NCI-H1436 treated with DMSO at 0.1 percent for 48 hours (cell line): Measurements from ENCODE around the gene COA8.

Experiments used
- DNase-seq: peaks from one replicate; lab custom pipeline; 2025; lab: John Stamatoyannopoulos, UW

Gene COA8, protein sequence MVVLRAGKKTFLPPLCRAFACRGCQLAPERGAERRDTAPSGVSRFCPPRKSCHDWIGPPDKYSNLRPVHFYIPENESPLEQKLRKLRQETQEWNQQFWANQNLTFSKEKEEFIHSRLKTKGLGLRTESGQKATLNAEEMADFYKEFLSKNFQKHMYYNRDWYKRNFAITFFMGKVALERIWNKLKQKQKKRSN

DNA sequence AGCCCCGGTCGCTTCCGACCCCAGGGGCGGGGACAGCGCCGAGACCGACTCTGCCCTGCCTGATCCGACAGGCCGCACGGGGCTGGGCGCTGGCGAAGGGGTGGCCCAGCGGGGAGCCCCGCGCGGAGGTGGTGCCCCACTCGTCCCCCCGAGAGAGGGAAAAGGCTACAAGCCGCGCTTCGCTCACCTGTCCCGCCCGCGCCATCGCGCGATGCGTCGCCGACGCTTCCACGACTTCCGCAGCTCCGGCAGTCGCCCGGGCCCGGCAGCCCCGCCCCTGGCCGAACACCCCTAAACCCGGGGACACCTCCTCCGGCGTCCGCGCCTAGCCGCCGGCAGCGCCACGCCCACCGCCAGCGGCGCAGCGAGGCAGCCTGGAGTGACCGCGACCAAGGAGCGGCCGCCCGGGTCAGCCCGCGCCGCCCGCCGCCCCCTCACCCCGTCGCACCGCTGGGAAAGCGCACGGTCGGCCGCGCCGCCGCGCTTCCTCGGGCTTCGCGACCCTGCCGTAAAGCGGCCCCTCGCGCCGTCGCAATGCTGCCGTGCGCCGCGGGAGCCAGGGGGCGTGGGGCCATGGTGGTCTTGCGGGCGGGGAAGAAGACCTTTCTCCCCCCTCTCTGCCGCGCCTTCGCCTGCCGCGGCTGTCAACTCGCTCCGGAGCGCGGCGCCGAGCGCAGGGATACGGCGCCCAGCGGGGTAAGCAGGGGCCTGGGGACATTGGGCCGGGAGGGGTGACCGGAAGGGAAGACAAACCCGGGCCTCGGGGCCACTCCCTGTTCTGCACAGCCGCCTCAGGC, at the start of gene COA8, which contains the start of gene BAG5:
COA8 (plus strand) TSS at position 532 of the 797 bp plus-strand sequence; CDS start at position 574, 42 bp downstream.
BAG5 (minus strand) TSS at position 229 of the 797 bp plus-strand sequence. CDS start 1,493 bp downstream, outside the sequence.
- DNase-seq, result no peak

DNA sequence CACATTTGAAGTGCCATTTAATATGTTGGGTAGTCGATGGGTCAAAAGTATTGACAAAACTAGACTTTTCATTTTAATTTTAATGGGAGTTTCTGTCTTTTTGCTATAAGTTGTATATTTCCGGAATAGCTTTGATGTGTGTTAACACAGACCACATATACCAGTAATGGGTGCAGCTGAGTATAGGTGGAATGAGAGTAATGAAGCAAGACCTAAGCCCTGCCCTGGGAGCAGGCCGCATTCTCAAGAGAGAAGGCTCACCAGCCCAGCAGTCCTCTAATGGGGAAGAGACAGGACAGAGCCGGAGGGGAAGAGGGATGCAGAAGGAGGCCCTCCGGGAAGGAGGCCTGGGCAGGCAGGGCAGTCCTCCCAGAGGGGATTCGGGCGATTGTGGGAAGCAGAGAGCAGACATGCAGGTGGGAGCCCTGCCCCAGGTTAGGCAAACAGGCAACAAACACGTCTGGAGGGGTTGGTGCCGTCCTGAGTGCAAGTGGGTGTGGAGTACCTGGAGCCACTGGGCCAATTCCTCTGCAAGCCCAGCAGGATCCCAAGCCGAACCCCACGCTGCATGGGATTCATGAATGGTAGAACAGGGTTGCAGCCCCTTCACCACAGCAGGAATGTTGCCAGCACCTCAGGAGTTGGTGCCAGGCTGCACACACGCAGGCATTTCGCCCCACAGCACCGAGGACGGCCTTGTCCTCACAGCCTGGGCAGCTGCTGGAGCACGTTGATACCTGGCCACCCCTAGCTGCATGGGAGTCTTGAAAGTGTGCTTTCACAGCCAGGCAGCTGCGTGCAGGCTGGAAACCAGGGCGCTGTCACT, 48.0 kb upstream of the COA8 start:
- DNase-seq, result no peak

DNA sequence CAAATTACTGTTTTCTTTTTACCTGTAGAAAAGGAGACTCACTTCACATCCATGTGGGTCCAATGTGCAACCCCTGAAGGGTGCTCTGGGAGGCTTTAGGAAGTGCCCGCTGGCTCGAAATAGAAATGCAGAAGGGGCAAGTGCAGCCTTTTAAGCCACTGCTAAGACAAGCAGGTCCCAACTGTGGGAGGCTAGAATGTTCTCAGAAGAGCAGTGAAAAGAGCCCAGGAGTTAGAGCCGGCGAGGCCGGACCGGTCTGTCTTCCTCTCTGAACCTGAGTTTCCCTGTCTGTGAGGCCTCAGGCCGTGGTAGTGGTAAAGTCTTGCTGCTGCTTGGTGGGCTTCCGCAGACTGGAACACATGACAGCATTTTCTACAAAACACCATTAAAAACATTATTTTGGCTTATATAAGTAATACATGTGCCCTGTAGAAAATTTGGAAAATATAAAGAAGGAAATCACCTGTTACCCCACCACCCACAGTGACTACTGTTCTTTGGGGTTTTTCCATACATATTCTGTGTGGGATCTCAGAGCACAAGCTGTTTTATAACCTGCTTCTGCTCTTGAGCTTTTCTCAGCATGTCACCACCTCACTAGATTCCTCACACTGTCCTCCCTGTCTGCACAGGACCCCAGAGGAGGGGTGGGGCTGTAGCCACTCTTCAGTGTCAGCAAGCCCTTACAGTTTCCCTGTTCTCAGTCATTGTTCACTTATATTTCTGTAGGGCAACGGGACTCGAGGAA, 46.2 kb upstream of the COA8 start:
- no peak for DNase-seq

DNA sequence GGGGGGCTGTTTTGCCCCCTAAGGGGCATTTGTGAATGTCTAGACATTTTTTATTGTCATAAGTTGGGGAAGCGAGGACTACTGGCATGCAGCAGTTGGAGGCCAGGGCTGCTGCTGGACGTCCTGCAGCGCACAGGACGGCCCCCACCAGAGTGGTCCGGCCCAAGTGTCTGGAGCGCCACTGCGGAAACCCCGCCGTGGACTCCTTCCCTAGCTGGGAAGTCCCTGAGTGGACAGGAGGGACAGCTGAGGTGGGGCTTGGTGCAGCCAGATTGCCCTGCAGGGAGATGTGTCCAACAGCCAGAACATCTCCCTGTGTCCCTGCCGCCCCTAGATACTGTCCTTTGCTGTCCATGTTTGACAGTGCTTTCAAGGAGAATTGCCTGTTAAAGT, 45.6 kb upstream of the COA8 start:
- no peak for DNase-seq

DNA sequence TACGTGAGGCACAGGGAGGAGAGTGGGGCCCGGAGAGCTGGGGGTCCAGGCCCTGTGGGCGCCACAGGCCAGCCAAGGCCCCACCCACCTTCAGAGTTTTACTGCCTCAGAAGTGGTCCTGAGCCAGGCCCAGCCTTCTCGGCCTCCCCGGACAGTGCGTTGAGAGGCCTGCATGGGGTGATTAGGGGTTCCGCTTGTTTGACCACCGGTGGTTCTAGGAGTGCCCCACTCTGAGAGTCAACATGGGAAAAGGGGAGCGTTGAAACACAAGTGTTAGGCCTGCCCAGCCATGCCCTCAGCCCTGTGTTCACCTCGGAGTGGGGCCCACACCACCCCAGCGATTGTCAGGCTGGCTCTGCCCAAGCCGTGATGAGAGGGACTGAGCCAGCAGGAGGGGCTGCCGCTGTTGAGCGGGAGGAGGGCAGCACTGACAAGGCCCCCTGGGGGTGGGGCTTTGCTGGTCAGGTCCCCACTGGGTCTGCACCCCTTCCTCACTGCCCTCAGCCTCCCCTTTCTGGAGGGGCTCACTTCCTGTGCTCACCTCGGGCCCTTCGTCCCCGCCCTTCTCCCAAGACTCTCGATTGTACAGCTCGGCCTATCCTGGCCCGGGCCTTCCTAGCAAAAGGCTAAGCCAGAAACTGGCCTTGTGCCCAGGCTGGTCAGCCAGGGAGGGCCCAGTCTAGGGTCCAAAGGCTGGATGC, 44.9 kb upstream of the COA8 start:
- no peak for DNase-seq

DNA sequence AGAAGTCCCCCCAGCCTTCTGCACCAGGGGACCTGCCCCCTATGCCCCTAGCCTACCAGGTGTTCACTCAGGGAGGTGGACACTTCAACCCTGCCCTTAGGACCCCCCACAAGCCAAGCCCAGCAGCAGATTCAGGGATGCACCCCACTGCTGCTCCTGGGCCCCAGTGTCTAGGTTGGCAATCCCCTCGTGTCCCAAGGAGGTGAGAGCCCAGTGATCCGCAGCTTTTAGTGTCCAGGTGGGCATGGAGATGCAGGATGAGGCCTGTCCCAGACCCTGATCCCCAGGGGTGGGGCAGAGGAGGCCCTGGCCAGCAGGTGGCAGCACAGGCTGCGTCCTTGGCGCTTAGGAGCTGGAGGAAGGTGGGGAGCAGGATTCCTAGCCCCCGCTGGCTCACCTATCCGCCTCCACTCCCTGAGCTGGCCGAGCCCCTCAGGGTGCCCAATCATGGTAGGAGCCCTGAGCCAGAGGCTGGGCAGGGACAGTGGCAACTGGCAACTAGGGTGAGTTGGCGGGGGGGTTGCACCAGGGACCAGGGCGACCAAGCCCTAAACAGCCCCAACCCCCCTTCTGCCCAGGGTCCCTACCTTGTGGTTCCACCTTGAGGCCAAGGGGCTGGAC, 44.2 kb upstream of the COA8 start:
- no peak for DNase-seq

DNA sequence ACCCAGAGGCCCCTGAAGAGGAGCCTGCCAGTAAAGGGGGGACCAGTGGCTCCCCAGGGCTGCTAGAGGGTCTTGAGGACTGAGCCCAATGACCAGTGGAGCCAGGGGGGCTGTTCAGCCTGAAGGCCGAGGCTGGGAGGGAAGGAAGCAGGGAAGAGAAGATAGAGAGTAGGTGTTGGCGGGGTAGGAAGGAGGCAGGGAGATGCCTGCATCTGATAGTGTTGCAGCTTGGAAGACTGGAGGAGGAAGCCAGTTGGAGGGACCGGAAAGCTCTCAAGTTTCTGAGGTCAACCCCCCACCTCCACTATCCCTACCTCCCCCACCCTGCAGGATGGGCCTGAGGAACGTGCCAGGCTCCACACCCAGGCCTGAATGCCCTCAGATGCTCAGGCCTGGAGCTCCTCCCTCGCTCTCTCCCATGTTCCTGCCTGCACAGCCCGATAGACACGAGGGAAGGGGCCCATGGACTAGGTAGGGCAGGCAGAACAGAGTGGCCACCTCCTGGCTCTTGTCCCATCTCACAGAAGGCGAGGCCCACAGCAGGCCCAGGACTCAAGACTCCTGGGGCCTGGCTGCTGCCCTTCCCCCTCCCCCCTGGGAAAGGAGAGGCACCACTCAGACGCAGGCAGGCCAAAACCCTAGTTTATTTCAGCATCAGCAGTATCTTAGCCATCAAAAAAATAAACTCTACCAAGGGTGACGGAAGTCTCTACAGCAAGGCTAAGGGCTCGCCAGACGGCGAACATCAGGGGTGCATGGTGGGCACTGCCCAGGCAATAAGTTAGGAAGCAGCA, 43.5 kb upstream of the COA8 start:
- DNase-seq, result no peak

DNA sequence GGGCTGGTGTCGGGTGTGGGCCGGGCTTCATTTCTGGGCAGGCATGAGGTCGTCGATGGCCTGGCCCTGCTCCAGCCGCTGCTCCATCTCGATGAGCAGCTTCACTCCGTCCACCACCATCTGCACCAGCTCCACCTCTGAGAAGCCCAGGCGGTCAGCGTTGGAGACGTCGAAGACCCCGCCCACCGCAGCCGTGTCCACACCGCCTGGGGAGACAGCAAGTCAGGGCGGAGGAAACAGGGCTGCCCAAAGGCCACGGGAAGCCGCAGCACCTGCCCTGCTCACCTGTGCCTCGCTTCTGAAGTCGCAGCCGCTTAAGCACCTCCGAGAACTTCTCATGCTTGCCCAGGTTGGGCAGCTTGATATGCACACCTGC, 42.9 kb upstream of the COA8 start:
- no peak for DNase-seq

DNA sequence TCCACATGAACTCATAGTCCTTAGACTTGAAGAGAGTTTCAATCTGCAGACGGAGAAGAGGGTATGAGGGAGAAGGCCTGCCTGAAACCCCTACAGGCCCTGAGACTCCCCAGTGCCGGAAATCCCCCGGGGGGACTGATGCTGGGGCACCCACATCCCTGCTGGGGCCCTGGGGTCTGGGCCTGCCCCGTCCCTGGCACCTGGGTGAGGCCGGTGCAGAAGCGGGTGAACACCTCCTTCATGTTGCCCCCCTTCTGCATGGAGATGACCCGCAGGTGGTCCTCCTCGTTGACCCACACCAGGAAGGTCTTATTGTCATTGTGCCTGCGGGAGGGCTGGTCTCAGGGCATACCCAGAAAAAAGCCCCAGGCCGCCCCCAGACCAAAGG, 42.5 kb upstream of the COA8 start:
- DNase-seq, result no peak

DNA sequence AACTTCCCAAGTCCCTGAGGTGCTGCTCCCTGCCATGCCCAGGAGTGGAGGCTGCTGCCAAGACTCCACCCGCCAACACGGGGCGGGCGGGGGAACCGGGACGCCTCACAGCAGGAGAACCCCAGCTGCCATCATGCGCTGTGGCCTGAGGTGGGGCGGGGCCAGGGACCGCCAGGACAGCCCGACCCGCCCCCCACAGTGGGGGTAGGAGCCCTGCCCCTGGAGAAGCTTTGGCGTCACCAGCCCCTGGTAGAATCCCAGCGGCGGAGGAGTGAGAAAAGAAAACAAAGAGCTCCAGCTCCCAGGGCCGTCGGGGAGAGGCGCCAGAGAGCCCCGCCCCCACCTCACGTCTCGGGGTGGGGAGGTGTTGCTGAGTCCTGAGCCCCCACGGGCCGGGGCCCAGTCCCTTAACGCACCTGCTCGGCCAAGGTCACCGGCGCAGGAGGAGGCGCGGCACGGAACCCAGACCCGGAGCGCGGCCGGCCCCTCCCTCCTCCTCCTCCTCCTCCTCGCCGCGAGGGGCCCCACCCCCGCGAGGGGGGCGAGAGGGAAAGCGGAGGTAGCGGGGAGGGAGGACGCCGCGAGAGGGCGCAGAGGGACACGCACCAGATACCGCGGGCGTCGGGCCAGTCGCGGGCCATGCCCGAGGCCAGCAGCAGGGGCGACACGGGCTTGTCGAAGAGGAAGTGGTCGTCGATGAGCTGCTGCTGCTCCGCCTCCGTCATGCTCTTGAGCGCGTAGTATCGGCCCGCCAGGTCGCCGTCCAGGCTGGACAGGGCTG, 41.9 kb upstream of the COA8 start:
- DNase-seq, result no peak

DNA sequence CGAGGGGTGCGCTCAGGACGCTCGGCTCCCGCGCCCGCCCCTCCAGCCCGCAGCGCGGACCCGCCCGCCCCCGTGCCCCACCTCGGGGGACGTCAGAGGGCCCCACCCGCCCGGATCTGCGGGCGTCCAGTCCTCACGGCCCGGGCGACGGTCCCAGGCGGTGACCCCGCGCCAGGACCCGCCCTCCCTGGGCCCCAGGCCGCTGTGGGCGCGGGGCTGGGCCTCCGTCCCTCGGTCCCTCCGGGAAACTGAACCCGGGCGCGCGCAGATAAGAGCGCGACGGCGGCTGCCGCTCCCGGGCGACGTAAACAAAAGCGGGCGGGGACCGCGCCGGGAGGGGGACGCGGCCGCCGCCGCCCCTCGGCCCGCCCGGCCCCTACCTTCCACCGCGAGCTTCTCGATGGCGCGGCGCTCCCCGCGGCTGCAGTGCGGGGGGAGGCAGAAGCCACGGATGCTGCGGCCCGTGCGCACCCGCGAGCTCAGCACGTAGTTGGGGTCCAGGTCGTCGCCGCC, 41.3 kb upstream of the COA8 start:
- DNase-seq, result no peak

DNA sequence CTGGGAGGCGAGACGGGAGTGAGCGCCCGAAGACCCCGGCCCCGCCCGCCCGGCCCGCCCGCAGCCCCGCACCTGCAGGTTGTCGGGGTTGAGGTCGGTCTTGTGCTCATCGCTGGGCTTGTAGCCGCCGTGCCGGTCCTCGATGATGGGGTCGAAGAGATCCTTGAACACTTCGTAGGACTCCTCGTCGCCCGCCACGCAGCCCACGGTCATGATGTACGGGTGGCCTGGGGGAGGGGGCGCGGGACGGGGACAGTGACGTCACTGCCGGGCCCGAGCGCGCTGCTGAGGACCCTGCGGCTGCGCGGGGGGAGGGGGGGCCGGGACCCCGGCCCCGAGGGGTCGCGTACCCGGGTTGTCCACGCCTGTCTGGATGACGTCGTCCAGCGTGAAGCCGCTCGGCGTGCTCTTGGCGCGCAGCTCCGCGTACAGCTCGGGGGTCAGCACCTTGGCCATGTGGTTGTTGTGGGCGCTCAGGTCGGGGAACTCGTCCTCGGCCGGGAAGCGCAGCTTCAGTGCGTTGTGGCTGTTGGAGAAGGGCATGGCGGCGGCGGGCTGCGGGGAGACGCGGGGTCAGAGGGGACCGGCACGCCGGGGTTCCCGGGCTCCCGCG, 40.7 kb upstream of the COA8 start:
- no peak for DNase-seq

DNA sequence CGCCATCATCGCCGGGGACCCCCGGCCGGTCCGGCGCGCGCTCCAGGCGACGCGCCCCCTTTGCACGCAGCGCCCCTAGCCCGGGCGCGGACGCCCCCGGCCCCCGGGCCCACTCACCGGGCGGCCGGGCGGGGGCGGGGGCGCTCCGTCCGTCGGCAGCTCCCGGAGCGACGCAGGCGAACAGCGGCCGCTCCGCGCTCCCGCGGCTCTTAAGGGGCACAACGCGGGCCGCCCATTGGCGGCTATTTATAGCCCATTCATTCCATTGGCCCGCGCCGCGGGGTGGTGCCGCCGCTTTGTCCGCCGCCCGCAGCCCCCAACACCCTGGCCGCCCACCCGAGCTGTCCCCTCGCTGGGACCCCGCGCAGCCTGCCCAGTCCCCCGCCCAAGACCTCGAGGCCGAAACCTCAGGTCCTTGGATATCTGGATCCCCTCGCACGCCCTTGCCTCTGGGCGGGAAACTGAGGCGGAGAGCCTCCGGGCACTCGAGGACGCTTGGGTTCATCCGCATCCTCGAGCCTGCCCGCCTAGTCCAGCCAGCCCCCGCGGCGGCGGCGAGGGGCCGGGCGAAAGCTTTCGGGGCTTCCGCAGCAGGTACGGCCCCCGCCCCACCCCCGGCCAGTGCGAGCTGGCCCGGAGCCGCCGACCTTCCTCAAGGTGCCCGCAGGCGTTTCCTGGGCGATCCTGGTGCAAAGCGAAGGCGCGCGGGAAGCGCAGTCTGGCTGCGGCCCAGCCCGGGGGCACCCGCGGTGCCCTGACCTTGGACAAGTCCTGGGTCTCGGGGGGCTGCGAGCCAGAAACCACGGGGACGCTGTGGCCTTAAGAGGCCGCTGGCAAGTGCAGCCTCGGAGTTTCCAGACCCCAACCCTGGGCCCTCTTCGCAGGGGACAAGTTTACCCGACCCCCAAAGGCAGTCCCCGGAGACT, 39.8 kb upstream of the COA8 start, which contains the start of gene CKB:
CKB (minus strand) TSS at position 182 of the 926 bp plus-strand sequence. CDS start 337 bp downstream, outside the sequence.
- DNase-seq, result peak; percentile 13

DNA sequence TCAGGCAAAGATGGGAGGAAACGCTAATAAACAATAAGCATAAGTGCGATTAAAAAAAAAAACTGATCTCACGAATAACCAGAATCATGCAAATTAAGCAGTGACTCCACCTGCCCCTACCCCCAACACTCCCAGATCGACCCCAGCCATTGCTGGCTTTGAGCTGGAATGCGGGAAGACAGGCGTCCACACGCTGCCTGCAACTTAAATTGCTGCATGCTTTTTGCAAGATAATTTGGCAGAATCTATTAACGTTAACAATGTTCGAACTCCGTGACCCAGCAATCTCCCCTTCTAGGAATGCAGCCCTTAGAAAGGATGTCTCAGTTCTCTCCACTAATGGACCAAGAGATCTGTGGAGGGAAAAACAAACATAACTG, 39.2 kb upstream of the COA8 start:
- DNase-seq, result no peak

DNA sequence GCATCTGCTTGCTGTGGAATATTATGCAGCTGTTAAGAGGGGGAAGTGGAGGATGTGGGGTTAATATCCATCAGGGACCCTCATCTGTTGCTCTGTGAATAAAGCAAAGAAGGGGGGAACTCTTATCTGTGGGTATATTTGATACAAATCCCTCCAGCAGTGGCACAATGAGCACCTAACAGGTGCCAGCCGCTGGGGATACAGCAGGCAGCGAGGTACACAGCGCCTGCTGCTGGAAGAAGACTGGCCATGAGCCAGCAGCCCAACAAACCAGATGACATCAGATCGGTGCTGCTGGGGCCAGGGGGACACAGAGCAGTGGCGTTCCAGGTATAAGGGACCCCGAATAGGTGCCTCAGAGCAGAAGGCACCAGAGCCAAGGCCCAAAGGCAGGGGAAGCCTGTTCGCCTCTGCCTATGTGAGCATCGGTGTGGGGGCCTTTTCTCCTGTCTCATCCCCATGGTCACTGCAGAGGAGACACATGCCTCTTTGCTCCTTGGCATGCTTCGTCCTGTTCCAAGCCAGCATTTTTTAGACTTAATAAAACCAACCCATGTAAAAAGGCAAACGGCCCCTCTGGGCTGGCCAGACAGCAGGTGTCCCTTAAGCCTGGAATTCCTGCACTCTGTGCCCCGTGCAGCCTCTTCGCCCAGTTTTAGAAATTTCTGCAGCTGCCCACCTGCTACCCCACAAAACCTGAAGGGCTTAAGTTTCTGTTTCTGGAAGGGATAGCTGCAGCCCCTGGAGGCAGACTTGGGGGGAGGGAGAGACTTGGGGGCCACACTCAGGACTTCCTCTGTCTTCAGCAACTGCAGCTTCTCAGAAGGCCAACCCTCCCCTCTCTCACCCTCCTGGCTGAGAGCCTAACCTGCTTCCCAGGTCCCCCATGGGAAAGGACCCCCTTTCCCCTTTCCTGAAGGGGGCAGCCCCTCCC, 38.5 kb upstream of the COA8 start:
- no peak for DNase-seq
